HG02588 (cell line): ENCODE data around the gene DOCK4.
A peak's percentile ranks its signal among the peaks of the same experiment; 100 is the strongest.
"Not testable (repeated sequence)": the region's sequence is repeated elsewhere in the genome, so short reads cannot be mapped to it uniquely, and the experiment has no call there.

Experiments used
- ATAC-seq: cut with Tn5 transposase; IDR thresholded peaks from one replicate; pipeline ENCODE4 v1.9.1; 2021; ENCODE audit warnings: mild to moderate bottlenecking, moderate library complexity; ENCODE audit not compliant: unreplicated experiment

The DOCK4 gene

GRCh38 chr7:112206238-112206990 lies at the start of gene DOCK4, which contains the start of gene ZNF277:
TSS of gene DOCK4 (minus strand) at chr7:112206399. CDS start at chr7:112206138, 261 bp downstream.
TSS of gene ZNF277 (plus strand) at chr7:112206695. CDS start at chr7:112206717, 22 bp downstream.
- peak; percentile 95 for ATAC-seq

GRCh38 chr7:112255388-112255720 lies 49.2 kb upstream of the DOCK4 start:
- no peak for ATAC-seq

- no peak for ATAC-seq
These were observed 48.6 kb upstream of the DOCK4 start for GRCh38 chr7:112254709-112255387.

- ATAC-seq: no peak
These were observed 48.0 kb upstream of the DOCK4 start for GRCh38 chr7:112254156-112254555.

GRCh38 chr7:112252691-112253090 lies 46.5 kb upstream of the DOCK4 start:
- ATAC-seq: no peak

- no peak for ATAC-seq
These were observed 45.9 kb upstream of the DOCK4 start for GRCh38 chr7:112252141-112252540.

- ATAC-seq: not testable (repeated sequence)
These were observed 43.8 kb upstream of the DOCK4 start for GRCh38 chr7:112249967-112250366.

GRCh38 chr7:112248598-112248997 lies 42.4 kb upstream of the DOCK4 start:
- no peak for ATAC-seq

- ATAC-seq: no peak
These were observed 32.8 kb upstream of the DOCK4 start for GRCh38 chr7:112238852-112239610.

- no peak for ATAC-seq
These were observed 32.1 kb upstream of the DOCK4 start for GRCh38 chr7:112238330-112238729.

GRCh38 chr7:112236597-112236996 lies 30.4 kb upstream of the DOCK4 start:
- no peak for ATAC-seq

- ATAC-seq: no peak
These were observed 27.9 kb upstream of the DOCK4 start for GRCh38 chr7:112234147-112234546.

- ATAC-seq: no peak
These were observed 27.0 kb upstream of the DOCK4 start for GRCh38 chr7:112233048-112233697.

GRCh38 chr7:112232212-112232978 lies 26.2 kb upstream of the DOCK4 start:
- no peak for ATAC-seq

- ATAC-seq: no peak
These were observed 22.4 kb upstream of the DOCK4 start for GRCh38 chr7:112228632-112229031.

- ATAC-seq: no peak
These were observed 20.6 kb upstream of the DOCK4 start for GRCh38 chr7:112226701-112227276.

- ATAC-seq: no peak
These were observed 18.8 kb upstream of the DOCK4 start for GRCh38 chr7:112225006-112225405.

GRCh38 chr7:112224186-112224585 lies 18.0 kb upstream of the DOCK4 start:
- ATAC-seq: no peak

GRCh38 chr7:112223310-112223709 lies 17.1 kb upstream of the DOCK4 start:
- no peak for ATAC-seq

GRCh38 chr7:112220877-112221434 lies 14.8 kb upstream of the DOCK4 start:
- ATAC-seq: no peak
